K562 (cell line): ENCODE measurements around the gene VENTX. TPM values are rescaled to one million over a fixed set of nuclear protein-coding genes. Genes with fewer than 3 reads are reported as not detected.

Experiments used
- ATAC-seq: fragments of 200-7000 bp; cut with Tn5 transposase; 3 replicates; pipeline ENCODE4 v1.9.1; 2020; ENCODE audit warnings: moderate library complexity
- BruUV-seq: library from RNA; stranded (reverse); fragments of 400-500 nt; replicated peaks from 2 replicates; lab custom pipeline; 2021; lab: Mats Ljungman, UMichigan
- CTCF ChIA-PET: fragments of 300-600 bp; formaldehyde crosslinking; extraction: SDS; loops from one replicate; lab custom pipeline; 2021; ENCODE audit warnings: low intra/inter-chr PET ratio; lab: Yijun Ruan, JAX
- POLR2A ChIA-PET: fragments of 300-600, 350-650 bp; sonication (Branson Sonifier 250); formaldehyde crosslinking; extraction: SDS; loops from one replicate; lab custom pipeline; 2021; ENCODE audit warnings: antibody characterized with exemption, inconsistent platforms; lab: Yijun Ruan, JAX
- DNase-seq, 4 experiments: peaks; one replicate each; pipeline versions ENCODE4 v3.0.0 to v3.0.0-alpha.2; 2011 to 2018; ENCODE audit warnings: low spot score in 3 of 4, mixed read lengths in 3 of 4; ENCODE audit errors: extremely low read depth in 1 of 4
- FAIRE-seq: peaks from 2 replicates; lab custom pipeline; 2011; peaks lifted over from hg19 to GRCh38; lab: Jason Lieb, UNC
- H2AFZ ChIP-seq: 2 replicates; pipeline ENCODE4 v1.6.0; 2011; ENCODE audit warnings: low read depth, low read length, control low read depth, inconsistent platforms
- H3K27ac ChIP-seq: fragments of 200-600 bp; 3 replicates; pipeline ENCODE4 v1.8.0; 2011; ENCODE audit warnings: low read depth, mild to moderate bottlenecking, control low read depth, inconsistent platforms, low read length, moderate library complexity, mixed read lengths; ENCODE audit errors: extremely low read depth
- H3K27me3 ChIP-seq, 2 experiments: fragments of 300-600 bp in 1 of 2; 2 replicates in 1 of 2; 3 replicates in 1 of 2; pipeline versions ENCODE4 v1.6.0 to v1.8.0; 2011; ENCODE audit warnings: inconsistent platforms in 2 of 2, low read length in 2 of 2, mild to moderate bottlenecking in 1 of 2, mixed read lengths in 1 of 2, moderate library complexity in 1 of 2; ENCODE audit not compliant: control insufficient read depth in 2 of 2, insufficient read depth in 2 of 2
- H3K36me3 ChIP-seq: fragments of 300-600 bp; 3 replicates; pipeline ENCODE4 v1.8.0; 2011; ENCODE audit warnings: mild to moderate bottlenecking, low read length, inconsistent platforms; ENCODE audit not compliant: control insufficient read depth, insufficient read depth
- H3K4me1 ChIP-seq, 2 experiments: fragments of 200-600 bp in 1 of 2; replicated peaks in 1 of 2; 2 replicates in 1 of 2; 3 replicates in 1 of 2; pipeline versions ENCODE4 v1.5.1 to v1.8.0; 2011; ENCODE audit warnings: inconsistent platforms in 2 of 2, low read length in 2 of 2, mild to moderate bottlenecking in 1 of 2, mixed read lengths in 1 of 2, moderate library complexity in 1 of 2; ENCODE audit not compliant: control insufficient read depth in 2 of 2, insufficient read depth in 2 of 2
- H3K4me2 ChIP-seq: 2 replicates; pipeline ENCODE4 v1.6.1; 2011; ENCODE audit warnings: low read length, control low read depth, inconsistent platforms, mixed read lengths; ENCODE audit not compliant: insufficient read depth
- H3K4me3 ChIP-seq: fragments of 200-600 bp; sonication (generic), shearing (Covaris generic); 2 replicates; pipeline ENCODE4 v1.5.1; 2016; ENCODE audit warnings: control low read depth, inconsistent platforms
- H3K79me2 ChIP-seq: fragments of 200-600 bp; 3 replicates; pipeline ENCODE4 v1.8.0; 2011; ENCODE audit warnings: low read length, inconsistent platforms; ENCODE audit not compliant: control insufficient read depth, insufficient read depth
- H3K9ac ChIP-seq, 2 experiments: 2 replicates each; pipeline versions ENCODE4 v1.6.0 to v1.6.1; 2011; ENCODE audit warnings: low read depth in 2 of 2, low read length in 2 of 2, control low read depth in 1 of 2, inconsistent platforms in 1 of 2, mild to moderate bottlenecking in 1 of 2, mixed read lengths in 1 of 2; ENCODE audit not compliant: insufficient read depth in 1 of 2
- H3K9me1 ChIP-seq: one replicate; pipeline ENCODE4 v1.6.0; 2011; ENCODE audit warnings: inconsistent platforms, mild to moderate bottlenecking, low read length, moderate library complexity; ENCODE audit not compliant: control insufficient read depth, insufficient read depth
- H3K9me3 ChIP-seq: replicated peaks from 2 replicates; pipeline ENCODE4 v1.5.1; 2011; ENCODE audit warnings: low read depth, low read length, inconsistent platforms; ENCODE audit not compliant: control insufficient read depth, insufficient read depth
- H4K20me1 ChIP-seq: replicated peaks from 2 replicates; pipeline ENCODE4 v1.6.1; 2011; ENCODE audit warnings: low read length, inconsistent platforms, mixed read lengths; ENCODE audit not compliant: control insufficient read depth, insufficient read depth
- ARNT ChIP-seq, 2 experiments: fragments of 450-650 bp; IDR thresholded peaks; 2 replicates each; pipeline ENCODE4 v1.6.1; 2016; ENCODE audit warnings: mild to moderate bottlenecking in 1 of 2
- BRD4 ChIP-seq: fragments of 200-600 bp; sonication (generic); IDR thresholded peaks from 2 replicates; pipeline ENCODE4 v1.6.1; 2017; ENCODE audit warnings: inconsistent platforms
- CCNT2 ChIP-seq: IDR thresholded peaks from 2 replicates; pipeline ENCODE4 v1.6.1; 2011; ENCODE audit warnings: borderline replicate concordance, low read depth, mild to moderate bottlenecking, moderate library complexity, mixed read lengths, low read length; ENCODE audit not compliant: insufficient read length; ENCODE audit errors: extremely low read depth
- CHD2 ChIP-seq: IDR thresholded peaks from 2 replicates; pipeline ENCODE4 v1.6.1; 2011; ENCODE audit warnings: low read depth, low read length
- GTF2B ChIP-seq: IDR thresholded peaks from 2 replicates; pipeline ENCODE4 v1.6.1; 2011; ENCODE audit not compliant: insufficient read length; ENCODE audit errors: extremely low read depth
- JUN ChIP-seq, 2 experiments: sonication (generic) in 1 of 2; formaldehyde crosslinking in 1 of 2; IDR thresholded peaks; 2 replicates each; pipeline versions ENCODE4 v1.6.1 to v1.8.0; 2012 to 2022; ENCODE audit warnings: borderline replicate concordance in 2 of 2, mild to moderate bottlenecking in 2 of 2, improper control_type of control experiment in 1 of 2, low read depth in 1 of 2, low read length in 1 of 2, missing genetic modification reagents in 1 of 2
- KLF13 ChIP-seq: fragments of 450-650 bp; IDR thresholded peaks from 2 replicates; pipeline ENCODE4 v1.6.1; 2016; ENCODE audit warnings: missing genetic modification characterization, low read depth, mild to moderate bottlenecking, missing compliant biosample characterization, moderate library complexity, borderline replicate concordance
- L3MBTL2 ChIP-seq: fragments of 450-650 bp; IDR thresholded peaks from 2 replicates; pipeline ENCODE4 v1.6.1; 2016; ENCODE audit warnings: mild to moderate bottlenecking, moderate library complexity
- MBD2 ChIP-seq: sonication (generic); IDR thresholded peaks from 2 replicates; pipeline ENCODE4 v1.6.1; 2016; ENCODE audit warnings: low read depth, borderline replicate concordance
- NRF1 ChIP-seq, 2 experiments: fragments of 450-650 bp; IDR thresholded peaks in 1 of 2; conservative IDR thresholded peaks in 1 of 2; 2 replicates each; pipeline ENCODE4 v1.6.1; 2014; ENCODE audit warnings: mild to moderate bottlenecking in 2 of 2
- SLC30A9 ChIP-seq: fragments of 250-450 bp; sonication (Bioruptor Pico); IDR thresholded peaks from 2 replicates; pipeline ENCODE4 v1.8.0; 2022; ENCODE audit warnings: mild to moderate bottlenecking, moderate library complexity
- YBX1 ChIP-seq: fragments of 450-650 bp; IDR thresholded peaks from 2 replicates; pipeline ENCODE4 v1.7.1; 2016; ENCODE audit warnings: mild to moderate bottlenecking
- ZNF212 ChIP-seq: fragments of 450-650 bp; formaldehyde crosslinking; IDR thresholded peaks from 2 replicates; pipeline ENCODE4 v1.4.0; 2020; ENCODE audit warnings: mild to moderate bottlenecking
- ZNF76 ChIP-seq: fragments of 250-450 bp; sonication (Bioruptor Pico); IDR thresholded peaks from 2 replicates; pipeline ENCODE4 v1.4.0; 2020; ENCODE audit warnings: mild to moderate bottlenecking, moderate library complexity, borderline replicate concordance
- WGBS: fragments of 100-300 bp; shearing (Covaris generic); methylation state at CpG from one replicate; pipeline ENCODE4 v1.1.6; 2016; ENCODE audit warnings: low coverage, mixed read lengths; ENCODE audit not compliant: insufficient coverage; ENCODE audit errors: missing lambda C conversion rate; 5-methylcytosine and 5-hydroxymethylcytosine counted together
- in situ Hi-C: fragments of 300-500 bp; cut with MboI; formaldehyde crosslinking; loops from 4 replicates; pipeline ENCODE4 v1.15.0; 2018; ENCODE audit warnings: inconsistent platforms, mixed read lengths
- intact Hi-C: fragments of 100-400 bp; cut with micrococcal nuclease; formaldehyde crosslinking; loops from 2 replicates; pipeline ENCODE4 v1.14.2; 2022
- polyA plus RNA-seq, 8 experiments: library from polyadenylated mRNA; depleted of rRNA in 4 of 8; stranded (reverse) in 5 of 8; unstranded in 3 of 8; fragments of >200 nt; fragmentation: Nextera tagmentation in 2 of 8; fragmentation: Illumina TruSeq in 1 of 8; extraction: Ambion mirVana in 2 of 8; extraction: Trizol in 1 of 8; gene quantifications; 2 replicates each; pipeline versions ENCODE4 v1.2.1 to v1.2.3, GENCODE V29; 2011 to 2014; ENCODE audit warnings: inconsistent platforms in 1 of 8, missing spikeins in 1 of 8
- total RNA-seq, 7 experiments: library from RNA; depleted of rRNA in 6 of 7; stranded (reverse); fragments of >200 nt in 6 of 7; fragmentation: Illumina TruSeq in 2 of 7; extraction: Trizol in 2 of 7; gene quantifications; 2 replicates each; pipeline versions ENCODE4 v1.2.1 to v1.2.3, GENCODE V29; 2011 to 2021; ENCODE audit warnings: low replicate concordance in 1 of 7
- TF ChIP-seq, protein P1 (sequence below): fragments of 450-650 bp; IDR thresholded peaks from 2 replicates; pipeline ENCODE4 v1.6.1; 2016; ENCODE audit warnings: missing biosample characterization, missing genetic modification characterization
- TF ChIP-seq, protein P2 (sequence below): fragments of 450-650 bp; formaldehyde crosslinking; IDR thresholded peaks from 2 replicates; pipeline ENCODE4 v1.4.0; 2022; ENCODE audit warnings: mild to moderate bottlenecking, moderate library complexity
- TF ChIP-seq, protein P3 (sequence below): fragments of 250-450 bp; sonication (Bioruptor Pico); IDR thresholded peaks from 2 replicates; pipeline ENCODE4 v1.4.0; 2020; ENCODE audit warnings: mild to moderate bottlenecking

VENTX gene
- total and polyA plus RNA-seq, 9 of the 15 experiments (the other 6 are each of a cell fraction or from before 2014, with no cell fraction given): 0.07 to 0.70 (median 0.20) TPM; not detected in 1

DNA sequence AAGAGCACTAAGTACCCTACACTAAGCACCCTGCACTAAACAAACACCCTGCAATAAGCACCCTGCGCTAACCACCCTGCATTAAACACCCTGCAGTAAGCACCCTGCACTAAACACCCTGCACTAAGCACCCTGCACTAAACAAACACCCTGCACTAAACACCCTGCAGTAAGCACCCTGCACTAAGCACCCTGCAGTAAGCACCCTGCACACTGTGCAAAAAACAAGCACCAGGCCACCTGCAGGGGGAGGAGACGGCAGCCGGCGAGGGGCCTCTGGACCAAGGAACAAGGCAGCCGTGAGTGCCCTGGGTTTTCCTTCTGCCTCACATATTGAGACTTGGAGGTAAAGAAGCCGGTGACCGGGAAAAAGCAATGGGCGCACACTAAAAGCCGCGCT lies 47.4 kb upstream of the VENTX start (continued):
- no peak for TF ChIP-seq SLC30A9
- no peak for TF ChIP-seq L3MBTL2
- TF ChIP-seq ZNF212 (CRISPR knock-in tag): no peak
- TF ChIP-seq, protein P1, sequence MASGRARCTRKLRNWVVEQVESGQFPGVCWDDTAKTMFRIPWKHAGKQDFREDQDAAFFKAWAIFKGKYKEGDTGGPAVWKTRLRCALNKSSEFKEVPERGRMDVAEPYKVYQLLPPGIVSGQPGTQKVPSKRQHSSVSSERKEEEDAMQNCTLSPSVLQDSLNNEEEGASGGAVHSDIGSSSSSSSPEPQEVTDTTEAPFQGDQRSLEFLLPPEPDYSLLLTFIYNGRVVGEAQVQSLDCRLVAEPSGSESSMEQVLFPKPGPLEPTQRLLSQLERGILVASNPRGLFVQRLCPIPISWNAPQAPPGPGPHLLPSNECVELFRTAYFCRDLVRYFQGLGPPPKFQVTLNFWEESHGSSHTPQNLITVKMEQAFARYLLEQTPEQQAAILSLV (tag): no peak
- no peak for TF ChIP-seq MBD2
- TF ChIP-seq, protein P2, sequence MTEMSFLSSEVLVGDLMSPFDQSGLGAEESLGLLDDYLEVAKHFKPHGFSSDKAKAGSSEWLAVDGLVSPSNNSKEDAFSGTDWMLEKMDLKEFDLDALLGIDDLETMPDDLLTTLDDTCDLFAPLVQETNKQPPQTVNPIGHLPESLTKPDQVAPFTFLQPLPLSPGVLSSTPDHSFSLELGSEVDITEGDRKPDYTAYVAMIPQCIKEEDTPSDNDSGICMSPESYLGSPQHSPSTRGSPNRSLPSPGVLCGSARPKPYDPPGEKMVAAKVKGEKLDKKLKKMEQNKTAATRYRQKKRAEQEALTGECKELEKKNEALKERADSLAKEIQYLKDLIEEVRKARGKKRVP: no peak
- no peak for TF ChIP-seq ZNF76 (CRISPR knock-in tag)
- no peak for TF ChIP-seq KLF13 (tag)

- ATAC-seq (no peak), FAIRE-seq (no peak), DNase-seq (no peak)
- Histone ChIP-seq H3K4me2 (no peak overlapping the region), H3K9ac (no peak overlapping the region), H3K4me1 (peaks cover 0 to 30% of the 10 kb centered on the region in 2 experiments; a peak in 2 of 5 replicates), H4K20me1 (peaks cover 3% of the 10 kb centered on the region; the same call in 1 of the 2 replicates), H3K27me3 (peaks cover 5 to 51% of the 10 kb centered on the region in 2 experiments; a peak in 4 of 5 replicates), H3K4me3 (no peak overlapping the region), H3K27ac (no peak overlapping the region), H3K9me1 (no peaks in the 10 kb centered on the region), H3K9me3 (no peaks in the 10 kb centered on the region), H3K79me2 (no peaks in the 10 kb centered on the region), H3K36me3 (no peaks in the 10 kb centered on the region), H2AFZ (no peak overlapping the region)
- BruUV-seq: no TSS peak
- TF ChIP-seq JUN (IDR thresholded peaks at IDR 0.05; ENCODE audit: borderline replicate concordance, low read depth, low read length) (no peak), JUN (CRISPR knock-in tag; IDR thresholded peaks at IDR 0.05; ENCODE audit: borderline replicate concordance) (no peak), YBX1 (no peak), CCNT2 (no peak), NRF1 (conservative IDR thresholded peaks at IDR 0.05 in 1 of 2, IDR thresholded peaks at IDR 0.05 in 1 of 2) (no peak), BRD4 (no peak), CHD2 (no peak), GTF2B (no peak), ARNT (IDR thresholded peaks at IDR 0.05) (no peak)
- TF ChIP-seq, protein P3, sequence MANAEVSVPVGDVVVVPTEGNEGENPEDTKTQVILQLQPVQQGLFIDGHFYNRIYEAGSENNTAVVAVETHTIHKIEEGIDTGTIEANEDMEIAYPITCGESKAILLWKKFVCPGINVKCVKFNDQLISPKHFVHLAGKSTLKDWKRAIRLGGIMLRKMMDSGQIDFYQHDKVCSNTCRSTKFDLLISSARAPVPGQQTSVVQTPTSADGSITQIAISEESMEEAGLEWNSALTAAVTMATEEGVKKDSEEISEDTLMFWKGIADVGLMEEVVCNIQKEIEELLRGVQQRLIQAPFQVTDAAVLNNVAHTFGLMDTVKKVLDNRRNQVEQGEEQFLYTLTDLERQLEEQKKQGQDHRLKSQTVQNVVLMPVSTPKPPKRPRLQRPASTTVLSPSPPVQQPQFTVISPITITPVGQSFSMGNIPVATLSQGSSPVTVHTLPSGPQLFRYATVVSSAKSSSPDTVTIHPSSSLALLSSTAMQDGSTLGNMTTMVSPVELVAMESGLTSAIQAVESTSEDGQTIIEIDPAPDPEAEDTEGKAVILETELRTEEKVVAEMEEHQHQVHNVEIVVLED: no peak
- POLR2A ChIA-PET: interaction anchor here (0.7 kb wide), 1 partner anchor 124 kb away, joined by 3 read pairs; no protein-coding TSS in a partner anchor
- CTCF ChIA-PET: no interaction called here
- intact Hi-C loops (no loop called here), in situ Hi-C loops (no loop called here)
- WGBS: 2% methylated on average over 4 of the region's 4 CpGs
These were observed 46.0 kb upstream of the VENTX start for GRCh38 chr10:133191651-133192050.
